GM06990 (cell line): ENCODE measurements around the gene MRPL27.

ENCODE experiments used
- DNase-seq: peaks from one replicate; pipeline ENCODE4 v3.0.0-alpha.2; 2011; ENCODE audit not compliant: insufficient read length; ENCODE audit errors: extremely low read depth
- H3K27me3 ChIP-seq: replicated peaks from 2 replicates; pipeline ENCODE4 v1.6.0; 2011; ENCODE audit warnings: low read length; ENCODE audit not compliant: control insufficient read depth, insufficient read depth
- H3K36me3 ChIP-seq: 2 replicates; pipeline ENCODE4 v1.5.1; 2011; ENCODE audit warnings: low read length; ENCODE audit not compliant: control insufficient read depth, insufficient read depth
- H3K4me3 ChIP-seq: replicated peaks from 2 replicates; pipeline ENCODE4 v1.5.1; 2011; ENCODE audit warnings: low read depth, mild to moderate bottlenecking, control low read depth, low read length
- TF ChIP-seq, protein P1 (sequence below): IDR thresholded peaks from 2 replicates; pipeline ENCODE4 v1.5.1; 2011; ENCODE audit warnings: low read length, control low read depth, mild to moderate bottlenecking, inconsistent platforms; ENCODE audit not compliant: insufficient read depth, poor library complexity, severe bottlenecking

Gene MRPL27

DNA sequence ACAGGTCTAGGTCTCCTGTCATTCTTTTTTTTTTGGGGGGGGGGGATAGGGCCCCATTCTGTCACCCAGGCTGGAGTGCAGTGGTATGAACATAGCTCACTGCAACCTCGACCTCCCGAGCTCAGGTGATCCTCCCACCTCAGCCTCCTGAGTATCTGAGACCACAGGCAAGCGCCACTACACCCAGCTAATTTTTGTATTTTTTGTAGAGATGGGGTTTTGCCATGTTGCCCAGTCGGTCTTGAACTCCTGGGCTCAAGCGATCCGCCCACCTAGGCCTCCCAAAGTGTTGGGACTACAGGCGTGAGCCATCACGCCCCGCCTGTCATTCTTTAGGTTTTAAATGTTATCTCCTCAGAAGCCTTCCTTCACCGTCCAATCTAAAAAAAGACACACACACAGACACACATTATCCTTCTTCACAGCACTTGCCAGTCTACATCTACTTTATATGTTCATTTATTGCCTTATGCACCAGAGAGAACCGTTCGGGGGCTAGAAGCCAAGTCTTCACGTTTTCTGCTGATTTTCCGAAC is 694 bp downstream of the MRPL27 start:
- no peaks in the 10 kb centered on the region for H3K27me3 ChIP-seq
- peaks cover 17% of the 10 kb centered on the region for H3K36me3 ChIP-seq
- H3K4me3 ChIP-seq, result peak overlapping the region; percentile 94
- DNase-seq, result no peak
- TF ChIP-seq, protein P1, sequence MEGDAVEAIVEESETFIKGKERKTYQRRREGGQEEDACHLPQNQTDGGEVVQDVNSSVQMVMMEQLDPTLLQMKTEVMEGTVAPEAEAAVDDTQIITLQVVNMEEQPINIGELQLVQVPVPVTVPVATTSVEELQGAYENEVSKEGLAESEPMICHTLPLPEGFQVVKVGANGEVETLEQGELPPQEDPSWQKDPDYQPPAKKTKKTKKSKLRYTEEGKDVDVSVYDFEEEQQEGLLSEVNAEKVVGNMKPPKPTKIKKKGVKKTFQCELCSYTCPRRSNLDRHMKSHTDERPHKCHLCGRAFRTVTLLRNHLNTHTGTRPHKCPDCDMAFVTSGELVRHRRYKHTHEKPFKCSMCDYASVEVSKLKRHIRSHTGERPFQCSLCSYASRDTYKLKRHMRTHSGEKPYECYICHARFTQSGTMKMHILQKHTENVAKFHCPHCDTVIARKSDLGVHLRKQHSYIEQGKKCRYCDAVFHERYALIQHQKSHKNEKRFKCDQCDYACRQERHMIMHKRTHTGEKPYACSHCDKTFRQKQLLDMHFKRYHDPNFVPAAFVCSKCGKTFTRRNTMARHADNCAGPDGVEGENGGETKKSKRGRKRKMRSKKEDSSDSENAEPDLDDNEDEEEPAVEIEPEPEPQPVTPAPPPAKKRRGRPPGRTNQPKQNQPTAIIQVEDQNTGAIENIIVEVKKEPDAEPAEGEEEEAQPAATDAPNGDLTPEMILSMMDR, result no peak

- Histone ChIP-seq H3K4me3 (peak overlapping the region; percentile 94), H3K36me3 (peaks cover 19% of the 10 kb centered on the region), H3K27me3 (no peaks in the 10 kb centered on the region)
- DNase-seq, result no peak
- TF ChIP-seq, protein P1, result no peak
These were observed 1.5 kb downstream of the MRPL27 start for GRCh38 chr17:50371526-50371925.

GRCh38 chr17:50370052-50370451 is 2.9 kb downstream of the MRPL27 start:
- H3K36me3 ChIP-seq, result peaks cover 22% of the 10 kb centered on the region
- TF ChIP-seq, protein P1, result no peak
- no peaks in the 10 kb centered on the region for H3K27me3 ChIP-seq
- no peak overlapping the region for H3K4me3 ChIP-seq
- DNase-seq, result no peak

GRCh38 chr17:50367401-50367800 is 5.6 kb downstream of the MRPL27 start:
- DNase-seq, result no peak
- no peaks in the 10 kb centered on the region for H3K27me3 ChIP-seq
- TF ChIP-seq, protein P1, result no peak
- H3K36me3 ChIP-seq, result peaks cover 22% of the 10 kb centered on the region
- H3K4me3 ChIP-seq, result no peak overlapping the region

GRCh38 chr17:50365649-50366393 is 7.2 kb downstream of the MRPL27 start:
- no peak for DNase-seq
- H3K36me3 ChIP-seq, result peaks cover 22% of the 10 kb centered on the region
- no peak overlapping the region for H3K4me3 ChIP-seq
- H3K27me3 ChIP-seq, result no peaks in the 10 kb centered on the region
- TF ChIP-seq, protein P1, result no peak
